OCI-LY1 (cell line): ENCODE results near the gene SPSB1.

Experiments used
- H2AFZ ChIP-seq: fragments of 200-600 bp; sonication (generic), shearing (Covaris generic); 2 replicates; pipeline ENCODE4 v1.6.0; 2014; ENCODE audit warnings: antibody characterized with exemption, mild to moderate bottlenecking, low read length
- H3F3A ChIP-seq: fragments of 200-600 bp; sonication (generic), shearing (Covaris generic); 2 replicates; pipeline ENCODE4 v1.6.0; 2014; ENCODE audit warnings: mild to moderate bottlenecking, antibody characterized with exemption, low read length, moderate library complexity; ENCODE audit not compliant: insufficient read depth
- H3K27ac ChIP-seq: fragments of 200-600 bp; sonication (generic); 2 replicates; pipeline ENCODE4 v1.5.1; 2014; ENCODE audit warnings: low read length, mixed run types, mild to moderate bottlenecking, low read depth; ENCODE audit not compliant: poor library complexity, severe bottlenecking
- H3K27me3 ChIP-seq: fragments of 200-600 bp; sonication (generic); 2 replicates; pipeline ENCODE4 v1.6.0; 2014; ENCODE audit warnings: antibody characterized with exemption, mild to moderate bottlenecking, low read length, moderate library complexity; ENCODE audit not compliant: insufficient read depth
- H3K36me3 ChIP-seq: fragments of 200-600 bp; sonication (generic); 2 replicates; pipeline ENCODE4 v1.6.1; 2014; ENCODE audit warnings: mild to moderate bottlenecking, antibody characterized with exemption, low read length, moderate library complexity, mixed read lengths; ENCODE audit not compliant: insufficient read depth
- H3K4me1 ChIP-seq: fragments of 200-600 bp; sonication (generic); 2 replicates; pipeline ENCODE4 v1.5.1; 2014; ENCODE audit warnings: mild to moderate bottlenecking, low read length, moderate library complexity; ENCODE audit not compliant: insufficient read depth, severe bottlenecking
- H3K4me2 ChIP-seq: fragments of 200-600 bp; sonication (generic), shearing (Covaris generic); 2 replicates; pipeline ENCODE4 v1.6.1; 2014; ENCODE audit warnings: low read length
- H3K4me3 ChIP-seq: fragments of 200-600 bp; sonication (generic); 2 replicates; pipeline ENCODE4 v1.5.1; 2014; ENCODE audit warnings: low read length, low read depth, mild to moderate bottlenecking, mixed read lengths; ENCODE audit not compliant: poor library complexity, severe bottlenecking
- H3K79me2 ChIP-seq: fragments of 200-600 bp; shearing (Covaris generic); 2 replicates; pipeline ENCODE4 v1.6.1; 2016; ENCODE audit warnings: mixed run types, low read length, mixed read lengths; ENCODE audit not compliant: insufficient read depth
- H3K9ac ChIP-seq: fragments of 200-600 bp; sonication (generic), shearing (Covaris generic); 2 replicates; pipeline ENCODE4 v1.6.1; 2014; ENCODE audit warnings: mild to moderate bottlenecking, low read length, mixed read lengths
- H3K9me2 ChIP-seq: fragments of 200-600 bp; sonication (generic), shearing (Covaris generic); 2 replicates; pipeline ENCODE4 v1.6.1; 2014; ENCODE audit warnings: low read depth, mild to moderate bottlenecking, low read length, mixed read lengths
- H3K9me3 ChIP-seq: fragments of 200-600 bp; shearing (Covaris generic); 2 replicates; pipeline ENCODE4 v1.6.1; 2014; ENCODE audit warnings: low read length, mixed read lengths
- H4K20me1 ChIP-seq: fragments of 200-600 bp; sonication (generic), shearing (Covaris generic); 2 replicates; pipeline ENCODE4 v1.6.0; 2016; ENCODE audit warnings: mild to moderate bottlenecking, low read length; ENCODE audit not compliant: insufficient read depth
- CTCF ChIP-seq: fragments of 200-600 bp; sonication (generic), shearing (Covaris generic); IDR thresholded peaks from 2 replicates; pipeline ENCODE4 v1.5.1; 2017; ENCODE audit warnings: mild to moderate bottlenecking, antibody characterized with exemption, low read length, moderate library complexity, mixed read lengths
- EZH2 ChIP-seq: fragments of 200-600 bp; sonication (generic), shearing (Covaris generic); IDR thresholded peaks from 2 replicates; pipeline ENCODE4 v1.8.0; 2017; ENCODE audit warnings: borderline replicate concordance, mixed run types, mild to moderate bottlenecking, antibody characterized with exemption, low read length, moderate library complexity, mixed read lengths

SPSB1 gene

DNA sequence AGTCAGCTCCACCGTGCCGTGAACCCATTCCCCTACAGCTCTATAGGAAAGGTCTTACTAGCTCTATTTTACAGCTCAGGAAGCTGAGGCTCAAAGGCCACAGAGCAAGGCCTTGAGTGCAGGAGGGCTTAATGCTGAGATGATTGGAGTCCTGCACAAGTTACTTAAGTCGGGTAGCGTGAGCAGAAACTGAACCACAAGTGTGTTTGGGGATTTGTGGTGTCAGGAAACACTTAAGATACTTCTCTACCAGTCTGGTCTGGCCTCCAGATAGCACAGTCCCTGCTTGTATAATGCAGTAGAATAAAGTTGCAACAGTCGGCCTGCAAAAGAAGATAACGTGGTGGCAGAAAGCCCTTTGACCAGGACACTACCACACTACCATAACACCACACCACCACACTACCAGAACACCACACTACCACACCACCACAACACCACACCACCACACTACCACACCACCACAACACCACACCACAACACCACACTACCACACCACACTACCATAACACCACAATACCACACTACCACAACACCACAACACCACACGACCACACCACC lies 118.1 kb downstream of the SPSB1 start:
- Histone ChIP-seq H4K20me1 (no peaks in the 10 kb centered on the region), H2AFZ (no peak overlapping the region), H3K9ac (no peak overlapping the region), H3K4me2 (no peak overlapping the region; the same call in 1 of the 2 replicates), H3K4me3 (no peak overlapping the region), H3K36me3 (no peaks in the 10 kb centered on the region), H3F3A (peaks cover 9% of the 10 kb centered on the region; the same call in 1 of the 2 replicates), H3K9me2 (no peaks in the 10 kb centered on the region), H3K79me2 (no peaks in the 10 kb centered on the region), H3K27ac (peak overlapping the region; percentile 98), H3K4me1 (peaks cover 69% of the 10 kb centered on the region), H3K9me3 (no peaks in the 10 kb centered on the region), H3K27me3 (no peaks in the 10 kb centered on the region)
- TF ChIP-seq EZH2 = no peak
- no peak for TF ChIP-seq CTCF

DNA sequence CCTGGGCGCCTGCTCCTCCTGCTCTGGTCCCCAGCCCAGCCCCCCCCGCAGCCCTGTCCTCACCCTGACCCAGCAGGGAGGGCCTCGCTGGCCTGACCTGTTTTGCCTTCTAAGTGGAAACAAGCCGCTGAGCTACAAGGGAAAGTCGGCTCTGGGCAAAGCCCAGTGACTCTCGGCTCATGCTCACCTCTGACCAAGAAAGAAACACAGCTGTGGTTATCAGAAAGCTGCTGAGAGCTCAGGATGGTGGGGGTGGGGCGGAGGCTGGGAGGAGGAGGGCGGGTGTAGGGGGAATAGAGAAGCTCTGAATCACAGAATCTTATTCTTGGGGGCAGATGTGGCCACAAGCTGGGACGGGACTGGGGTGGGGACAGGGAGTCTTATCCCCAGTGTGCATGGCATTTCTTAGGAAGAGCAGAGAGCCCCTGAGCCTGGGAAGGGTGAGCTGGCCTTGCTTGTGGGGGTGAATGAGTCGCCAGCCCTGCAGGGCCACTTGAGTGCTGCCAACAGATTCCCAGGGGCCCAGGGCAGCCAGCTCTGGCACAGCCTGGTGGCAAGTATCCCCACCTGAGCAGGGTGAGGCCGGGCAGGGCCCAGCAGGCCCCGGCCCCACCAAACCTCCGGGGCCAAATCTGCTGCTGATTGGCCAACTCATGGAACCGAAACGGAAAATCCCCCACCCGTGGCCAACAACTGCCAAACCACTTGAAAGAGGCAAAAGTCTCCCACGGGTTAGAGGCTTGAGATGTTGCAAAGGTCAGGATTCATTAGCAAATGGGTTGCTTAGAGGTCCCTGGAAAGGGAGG lies 120.6 kb downstream of the SPSB1 start:
- TF ChIP-seq CTCF = no peak
- no peak for TF ChIP-seq EZH2
- H3K9ac ChIP-seq = peak overlapping the region; percentile 64
- H3K4me3 ChIP-seq = peak overlapping the region; percentile 34

GRCh38 chr1:9413877-9414213 lies 121.2 kb downstream of the SPSB1 start:
- Histone ChIP-seq H3F3A (peaks cover 9% of the 10 kb centered on the region; the same call in 1 of the 2 replicates), H3K4me1 (peaks cover 80% of the 10 kb centered on the region), H3K79me2 (no peaks in the 10 kb centered on the region), H3K27me3 (no peaks in the 10 kb centered on the region), H3K9ac (peak overlapping the region; percentile 60), H3K4me2 (peak overlapping the region; percentile 52), H2AFZ (no peak overlapping the region), H3K36me3 (no peaks in the 10 kb centered on the region), H3K9me2 (no peaks in the 10 kb centered on the region), H4K20me1 (no peaks in the 10 kb centered on the region), H3K9me3 (no peaks in the 10 kb centered on the region), H3K4me3 (peak overlapping the region; percentile 34), H3K27ac (peak overlapping the region; percentile 98)
- TF ChIP-seq EZH2 = no peak
- no peak for TF ChIP-seq CTCF

More for the DNA sequence above, 120.6 kb downstream of the SPSB1 start:
- Histone ChIP-seq H3K79me2 (no peaks in the 10 kb centered on the region), H3F3A (peaks cover 9% of the 10 kb centered on the region; the same call in 1 of the 2 replicates), H3K4me2 (peak overlapping the region; percentile 52), H3K9me2 (no peaks in the 10 kb centered on the region), H3K4me1 (peaks cover 75% of the 10 kb centered on the region), H3K36me3 (no peaks in the 10 kb centered on the region), H2AFZ (no peak overlapping the region), H4K20me1 (no peaks in the 10 kb centered on the region), H3K27me3 (no peaks in the 10 kb centered on the region), H3K9me3 (no peaks in the 10 kb centered on the region), H3K27ac (peak overlapping the region; percentile 98)
